ENCODE measurements around the gene ILF3. TPM values are rescaled to one million over a fixed set of nuclear protein-coding genes. Genes with fewer than 3 reads are reported as not detected.

Gene ILF3
- total and polyA plus RNA-seq, 2 of the 13 experiments (the other 11 are each of a cell fraction or from before 2014, with no cell fraction given): 120 to 173 TPM

DNA sequence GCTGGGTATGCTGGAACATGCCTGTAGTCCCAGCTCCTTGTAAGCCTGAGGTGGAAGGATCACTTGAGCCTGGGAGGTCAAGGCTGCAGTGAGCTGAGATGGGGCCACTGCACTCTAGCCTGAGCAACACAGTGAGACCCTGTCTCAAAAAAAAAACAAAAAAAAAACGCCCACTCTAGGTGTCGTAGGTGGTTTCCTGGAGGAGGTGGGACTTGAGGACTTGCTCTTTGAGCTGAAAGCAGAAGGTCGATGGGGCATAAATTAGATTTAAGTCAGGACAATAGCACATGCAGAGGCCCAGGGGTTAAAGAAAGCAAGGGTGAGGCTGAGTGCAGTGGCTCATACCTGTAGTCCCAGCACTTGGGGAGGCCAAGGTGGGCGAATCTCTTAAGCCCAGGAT, 12.9 kb upstream of the ILF3 start (continued):
- TF ChIP-seq, protein P1, sequence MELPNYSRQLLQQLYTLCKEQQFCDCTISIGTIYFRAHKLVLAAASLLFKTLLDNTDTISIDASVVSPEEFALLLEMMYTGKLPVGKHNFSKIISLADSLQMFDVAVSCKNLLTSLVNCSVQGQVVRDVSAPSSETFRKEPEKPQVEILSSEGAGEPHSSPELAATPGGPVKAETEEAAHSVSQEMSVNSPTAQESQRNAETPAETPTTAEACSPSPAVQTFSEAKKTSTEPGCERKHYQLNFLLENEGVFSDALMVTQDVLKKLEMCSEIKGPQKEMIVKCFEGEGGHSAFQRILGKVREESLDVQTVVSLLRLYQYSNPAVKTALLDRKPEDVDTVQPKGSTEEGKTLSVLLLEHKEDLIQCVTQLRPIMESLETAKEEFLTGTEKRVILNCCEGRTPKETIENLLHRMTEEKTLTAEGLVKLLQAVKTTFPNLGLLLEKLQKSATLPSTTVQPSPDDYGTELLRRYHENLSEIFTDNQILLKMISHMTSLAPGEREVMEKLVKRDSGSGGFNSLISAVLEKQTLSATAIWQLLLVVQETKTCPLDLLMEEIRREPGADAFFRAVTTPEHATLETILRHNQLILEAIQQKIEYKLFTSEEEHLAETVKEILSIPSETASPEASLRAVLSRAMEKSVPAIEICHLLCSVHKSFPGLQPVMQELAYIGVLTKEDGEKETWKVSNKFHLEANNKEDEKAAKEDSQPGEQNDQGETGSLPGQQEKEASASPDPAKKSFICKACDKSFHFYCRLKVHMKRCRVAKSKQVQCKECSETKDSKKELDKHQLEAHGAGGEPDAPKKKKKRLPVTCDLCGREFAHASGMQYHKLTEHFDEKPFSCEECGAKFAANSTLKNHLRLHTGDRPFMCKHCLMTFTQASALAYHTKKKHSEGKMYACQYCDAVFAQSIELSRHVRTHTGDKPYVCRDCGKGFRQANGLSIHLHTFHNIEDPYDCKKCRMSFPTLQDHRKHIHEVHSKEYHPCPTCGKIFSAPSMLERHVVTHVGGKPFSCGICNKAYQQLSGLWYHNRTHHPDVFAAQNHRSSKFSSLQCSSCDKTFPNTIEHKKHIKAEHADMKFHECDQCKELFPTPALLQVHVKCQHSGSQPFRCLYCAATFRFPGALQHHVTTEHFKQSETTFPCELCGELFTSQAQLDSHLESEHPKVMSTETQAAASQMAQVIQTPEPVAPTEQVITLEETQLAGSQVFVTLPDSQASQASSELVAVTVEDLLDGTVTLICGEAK (IDR thresholded peaks at IDR 0.05): no peak
- TF ChIP-seq, protein P1 (CRISPR knock-in tag; IDR thresholded peaks at IDR 0.05): no peak
- TF ChIP-seq ZFP37 (CRISPR knock-in tag; IDR thresholded peaks at IDR 0.05; ENCODE audit: borderline replicate concordance) (no peak), MAF1 (CRISPR knock-in tag; IDR thresholded peaks at IDR 0.05; ENCODE audit: borderline replicate concordance) (no peak), BCL6 (CRISPR knock-in tag; IDR thresholded peaks at IDR 0.05) (no peak), ZNF343 (CRISPR knock-in tag; IDR thresholded peaks at IDR 0.05) (no peak), ZNF839 (CRISPR knock-in tag; IDR thresholded peaks at IDR 0.05; ENCODE audit: borderline replicate concordance) (no peak), BRD4 (CRISPR knock-in tag; IDR thresholded peaks at IDR 0.05) (no peak)
- TF ChIP-seq, protein P2, sequence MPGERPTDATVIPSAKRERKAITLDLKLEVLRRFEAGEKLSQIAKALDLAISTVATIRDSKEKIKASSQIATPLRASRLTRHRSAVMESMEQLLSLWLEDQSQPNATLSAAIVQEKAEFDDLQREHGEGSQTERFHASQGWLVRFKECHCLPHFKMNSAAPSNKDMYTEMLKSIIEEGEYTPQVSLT (CRISPR knock-in tag; IDR thresholded peaks at IDR 0.05; ENCODE audit: borderline replicate concordance, low read depth): no peak
- TF ChIP-seq, protein P3, sequence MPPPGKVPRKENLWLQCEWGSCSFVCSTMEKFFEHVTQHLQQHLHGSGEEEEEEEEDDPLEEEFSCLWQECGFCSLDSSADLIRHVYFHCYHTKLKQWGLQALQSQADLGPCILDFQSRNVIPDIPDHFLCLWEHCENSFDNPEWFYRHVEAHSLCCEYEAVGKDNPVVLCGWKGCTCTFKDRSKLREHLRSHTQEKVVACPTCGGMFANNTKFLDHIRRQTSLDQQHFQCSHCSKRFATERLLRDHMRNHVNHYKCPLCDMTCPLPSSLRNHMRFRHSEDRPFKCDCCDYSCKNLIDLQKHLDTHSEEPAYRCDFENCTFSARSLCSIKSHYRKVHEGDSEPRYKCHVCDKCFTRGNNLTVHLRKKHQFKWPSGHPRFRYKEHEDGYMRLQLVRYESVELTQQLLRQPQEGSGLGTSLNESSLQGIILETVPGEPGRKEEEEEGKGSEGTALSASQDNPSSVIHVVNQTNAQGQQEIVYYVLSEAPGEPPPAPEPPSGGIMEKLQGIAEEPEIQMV (CRISPR knock-in tag; IDR thresholded peaks at IDR 0.05; ENCODE audit: low read depth): no peak
- TF ChIP-seq, protein P4, sequence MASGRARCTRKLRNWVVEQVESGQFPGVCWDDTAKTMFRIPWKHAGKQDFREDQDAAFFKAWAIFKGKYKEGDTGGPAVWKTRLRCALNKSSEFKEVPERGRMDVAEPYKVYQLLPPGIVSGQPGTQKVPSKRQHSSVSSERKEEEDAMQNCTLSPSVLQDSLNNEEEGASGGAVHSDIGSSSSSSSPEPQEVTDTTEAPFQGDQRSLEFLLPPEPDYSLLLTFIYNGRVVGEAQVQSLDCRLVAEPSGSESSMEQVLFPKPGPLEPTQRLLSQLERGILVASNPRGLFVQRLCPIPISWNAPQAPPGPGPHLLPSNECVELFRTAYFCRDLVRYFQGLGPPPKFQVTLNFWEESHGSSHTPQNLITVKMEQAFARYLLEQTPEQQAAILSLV (CRISPR knock-in tag; IDR thresholded peaks at IDR 0.05; ENCODE audit: borderline replicate concordance): no peak
- TF ChIP-seq, protein P5, sequence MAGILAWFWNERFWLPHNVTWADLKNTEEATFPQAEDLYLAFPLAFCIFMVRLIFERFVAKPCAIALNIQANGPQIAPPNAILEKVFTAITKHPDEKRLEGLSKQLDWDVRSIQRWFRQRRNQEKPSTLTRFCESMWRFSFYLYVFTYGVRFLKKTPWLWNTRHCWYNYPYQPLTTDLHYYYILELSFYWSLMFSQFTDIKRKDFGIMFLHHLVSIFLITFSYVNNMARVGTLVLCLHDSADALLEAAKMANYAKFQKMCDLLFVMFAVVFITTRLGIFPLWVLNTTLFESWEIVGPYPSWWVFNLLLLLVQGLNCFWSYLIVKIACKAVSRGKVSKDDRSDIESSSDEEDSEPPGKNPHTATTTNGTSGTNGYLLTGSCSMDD (CRISPR knock-in tag; IDR thresholded peaks at IDR 0.05): no peak

Data from HepG2 (cell line).